Stomach (tissue), 19 donors: Measurements from ENCODE around the gene PCNX1. TPM values are rescaled to one million over a fixed set of nuclear protein-coding genes. Genes with fewer than 3 reads are reported as not detected.
"Not testable (repeated sequence)": the region's sequence is repeated elsewhere in the genome, so short reads cannot be mapped to it uniquely, and the experiment has no call there.

Experiments used
- DNase-seq, 2 donors: peaks; one replicate each; pipeline versions ENCODE4 v3.0.0 to v3.0.0-alpha.2; 2013 to 2019
- H3K27ac ChIP-seq, 5 donors: fragments of 200-600 bp in 4 of 5; sonication (generic) in 4 of 5; one replicate each; pipeline ENCODE4 v1.5.1; 2013 to 2019; ENCODE audit warnings: mild to moderate bottlenecking in 1 of 5, moderate library complexity in 1 of 5
- H3K27me3 ChIP-seq, 3 donors: fragments of 200-600 bp; sonication (generic); one replicate each; pipeline ENCODE4 v1.5.1; 2017 to 2019; ENCODE audit warnings: mixed run types in 1 of 3
- H3K36me3 ChIP-seq, 4 donors: fragments of 200-600 bp; sonication (generic); 1 replicate in 3 of 4; 2 replicates in 1 of 4; pipeline ENCODE4 v1.5.1; 2016 to 2019
- H3K4me1 ChIP-seq, 4 donors: fragments of 200-600 bp; sonication (generic); one replicate each; pipeline ENCODE4 v1.5.1; 2016 to 2019
- H3K4me3 ChIP-seq, 4 donors: fragments of 200-600 bp; sonication (generic) in 3 of 4; one replicate each; pipeline ENCODE4 v1.5.1; 2016 to 2019; ENCODE audit warnings: mild to moderate bottlenecking in 1 of 4
- H3K9me3 ChIP-seq, 4 donors: fragments of 200-600 bp; sonication (generic); one replicate each; pipeline ENCODE4 v1.5.1; 2016 to 2019
- CTCF ChIP-seq, 7 experiments: fragments of 450-650 bp in 4 of 7; fragments of 200-600 bp in 3 of 7; sonication (generic) in 3 of 7; IDR thresholded peaks; one replicate each; pipeline ENCODE4 v1.5.1; 2016 to 2019; ENCODE audit warnings: antibody characterized with exemption in 7 of 7, control low read depth in 2 of 7, mild to moderate bottlenecking in 1 of 7
- EP300 ChIP-seq: sonication (generic); formaldehyde crosslinking; IDR thresholded peaks from one replicate; pipeline ENCODE4 v1.6.1; 2017; ENCODE audit warnings: antibody characterized with exemption
- POLR2A ChIP-seq, 4 donors: fragments of 450-650 bp; IDR thresholded peaks; one replicate each; pipeline ENCODE4 v1.6.1; 2016; ENCODE audit warnings: antibody characterized with exemption in 4 of 4, control low read depth in 2 of 4, mild to moderate bottlenecking in 1 of 4, moderate library complexity in 1 of 4
- POLR2AphosphoS5 ChIP-seq, 3 donors: sonication (generic); formaldehyde crosslinking; IDR thresholded peaks; one replicate each; pipeline ENCODE4 v1.6.1; 2016; ENCODE audit warnings: antibody characterized with exemption in 3 of 3
- WGBS, 5 donors: extraction: QIAGEN DNeasy Blood & Tissue Kit in 3 of 5; methylation state at CpG; one replicate each; pipeline versions ENCODE4 v1.1.5 to v1.1.7; 2013 to 2018; 5-methylcytosine and 5-hydroxymethylcytosine counted together
- intact Hi-C: fragments of 100-400 bp; cut with DNase I; formaldehyde crosslinking; loops from one replicate; pipeline ENCODE4 v1.15.1; 2023; ENCODE audit warnings: low total_unique reads
- long read RNA-seq, 10 donors: transcript quantifications; one replicate each; lab custom pipeline, GENCODE V29; 2026
- polyA plus RNA-seq, 3 donors: library from polyadenylated mRNA; stranded (reverse); fragments of 200-250 nt; gene quantifications; one replicate each; pipeline ENCODE4 v1.2.3, GENCODE V29; 2013
- total RNA-seq, 5 donors: library from RNA; depleted of rRNA; stranded (reverse); fragments of >200 nt; gene quantifications; one replicate each; pipeline versions ENCODE4 v1.1.0 to v1.2.3, GENCODE V29; 2014 to 2016
- donor health status: healthy with polysubstance abuse.
- donor health status: Bipolar disorder and iron deficiency.
- donor health status: healthy.

The PCNX1 gene
- total RNA-seq (100 to 1,000 TPM in 2 of 5 donors, 10 to 100 TPM in 3; 39.7 to 198 (median 61.8) TPM), polyA plus RNA-seq (1 to 10 TPM; 2.3 to 4.8 (median 2.9) TPM)
- long read RNA-seq, donor 1 = 0 reads
- long read RNA-seq, donor 2, partial matches to known transcripts = 5 of 5 reads
- long read RNA-seq, donor 2, other reads (novel, unspliced or antisense) = 0 of 5 reads
- long read RNA-seq, donor 3 = 0 reads
- long read RNA-seq, donor 4 = 0 reads
- long read RNA-seq, donor 5 = 0 reads
- long read RNA-seq, donor 6, partial matches to known transcripts = 5 of 5 reads
- long read RNA-seq, donor 6, other reads (novel, unspliced or antisense) = 0 of 5 reads
- long read RNA-seq, donor 7, partial matches to known transcripts = 5 of 5 reads
- long read RNA-seq, donor 7, other reads (novel, unspliced or antisense) = 0 of 5 reads
- long read RNA-seq, donor 8, partial matches to known transcripts = 7 of 7 reads
- long read RNA-seq, donor 8, other reads (novel, unspliced or antisense) = 0 of 7 reads
- long read RNA-seq, donor 9 = 0 reads
- long read RNA-seq, donor 10 = 0 reads

GRCh38 chr14:70907176-70907995 lies at the start of gene PCNX1:
PCNX1 (plus strand) TSS chr14:70907459; CDS start chr14:70907851, 392 bp downstream.
- Histone ChIP-seq H3K36me3 (no peaks in the 10 kb centered on the region), H3K9me3 (no peaks in the 10 kb centered on the region), H3K27me3 (no peaks in the 10 kb centered on the region), H3K27ac (peak within 1 kb of the TSS; percentile 91 to 98 (median 96)), H3K4me1 (peaks cover 7 to 61% (median 41%) of the 10 kb centered on the region in 4 donors), H3K4me3 (peak within 1 kb of the TSS; percentile 78 to 97 (median 94))
- 0 to 1% (median 1%) methylated on average over 4 to 101 of the region's 101 CpGs; no CpG with 5 or more reads in 1 of the 5 donors for WGBS, 5 donors
- peak in 5 of 7 experiments; percentile 22 to 89 (median 83) for TF ChIP-seq CTCF (IDR thresholded peaks at IDR 0.05)
- no peak for TF ChIP-seq POLR2A (IDR thresholded peaks at IDR 0.05)
- TF ChIP-seq POLR2AphosphoS5 (IDR thresholded peaks at IDR 0.05) = peak; percentile 20 to 35 (median 26)
- intact Hi-C loops = loop anchor here (10.0 kb wide), 1 partner anchor 67 kb away; no protein-coding TSS in a partner anchor
- peak; percentile 88 to 96 for DNase-seq

GRCh38 chr14:70857496-70857890 lies 49.8 kb upstream of the PCNX1 start:
- WGBS, 5 donors = 82 to 91% (median 84%) methylated on average over 2 of the region's 2 CpGs

GRCh38 chr14:70858641-70859040 lies 48.6 kb upstream of the PCNX1 start:
- intact Hi-C loops = no loop called here
- Histone ChIP-seq H3K27me3 (no peaks in the 10 kb centered on the region), H3K4me1 (no peaks in the 10 kb centered on the region), H3K4me3 (no peak overlapping the region), H3K27ac (no peak overlapping the region), H3K9me3 (no peaks in the 10 kb centered on the region), H3K36me3 (no peaks in the 10 kb centered on the region)
- 75 to 83% (median 81%) methylated on average over 5 of the region's 5 CpGs for WGBS, 5 donors
- no peak for TF ChIP-seq CTCF (IDR thresholded peaks at IDR 0.05)
- no peak for TF ChIP-seq POLR2A (IDR thresholded peaks at IDR 0.05)
- no peak for TF ChIP-seq POLR2AphosphoS5 (IDR thresholded peaks at IDR 0.05)
- no peak for TF ChIP-seq EP300
- DNase-seq = no peak

More at GRCh38 chr14:70857496-70857890, 49.8 kb upstream of the PCNX1 start:
- H3K27ac ChIP-seq = no peak overlapping the region
- intact Hi-C loops = no loop called here
- TF ChIP-seq POLR2AphosphoS5 (IDR thresholded peaks at IDR 0.05) (no peak), POLR2A (IDR thresholded peaks at IDR 0.05) (no peak), EP300 (no peak), CTCF (IDR thresholded peaks at IDR 0.05) (no peak)
- no peaks in the 10 kb centered on the region for H3K27me3 ChIP-seq
- H3K36me3 ChIP-seq = no peaks in the 10 kb centered on the region
- H3K9me3 ChIP-seq = no peaks in the 10 kb centered on the region
- no peaks in the 10 kb centered on the region for H3K4me1 ChIP-seq
- no peak overlapping the region for H3K4me3 ChIP-seq
- DNase-seq = no peak

- intact Hi-C loops, H3K36me3 ChIP-seq, DNase-seq, H3K27ac ChIP-seq, H3K4me1 ChIP-seq, H3K4me3 ChIP-seq, H3K27me3 ChIP-seq: not testable (repeated sequence)
- H3K9me3 ChIP-seq = peaks cover 0 to 19% (median 15%) of the 10 kb centered on the region in 4 donors
- WGBS, 5 donors = 57 to 73% (median 67%) methylated on average over 1 of the region's 1 CpG
Measured at GRCh38 chr14:70866992-70867391, 40.3 kb upstream of the PCNX1 start.
